ENCODE measurements around the gene POU6F2.

Gene POU6F2

DNA sequence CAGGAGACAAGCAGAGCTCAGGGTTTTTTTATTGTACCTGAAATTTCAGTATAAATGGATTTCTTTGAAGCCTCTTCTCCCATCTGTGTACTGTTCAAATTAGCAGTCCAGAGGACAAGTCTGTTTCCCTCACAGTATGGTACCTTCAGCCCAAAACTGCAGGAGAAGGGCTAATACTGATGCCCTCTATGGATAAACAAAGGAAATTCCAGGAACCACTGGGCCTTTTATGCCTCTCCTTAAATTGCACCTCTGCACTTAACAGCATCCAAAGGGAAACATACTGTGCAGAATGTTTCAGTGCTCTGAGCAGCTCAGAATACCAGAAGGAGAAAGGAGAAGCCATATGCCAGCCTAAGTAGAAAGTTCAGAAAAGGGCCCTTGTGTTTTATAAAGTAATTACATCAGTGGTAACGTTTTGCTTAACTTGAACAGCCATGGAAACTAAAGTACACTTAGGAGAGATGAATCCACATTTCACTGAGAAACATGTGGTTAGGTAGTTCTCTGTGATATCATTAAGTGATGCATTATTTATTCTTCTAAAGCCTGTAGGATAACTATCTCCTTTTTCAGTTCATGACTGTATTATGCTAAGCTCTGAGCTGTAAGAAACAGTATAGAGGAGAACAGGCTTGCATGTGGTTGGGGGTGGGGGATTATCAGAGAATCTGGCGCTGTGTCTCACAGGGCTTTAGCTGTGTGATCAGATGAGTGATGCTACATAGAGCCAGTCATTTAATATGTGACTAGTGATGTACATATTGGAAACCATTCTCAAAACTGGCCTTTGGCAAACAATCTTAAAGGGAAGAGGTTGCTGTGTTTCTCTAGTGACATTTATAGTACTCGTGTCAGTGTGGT is 111.3 kb downstream of the POU6F2 start:
- no peaks in the 10 kb centered on the region for H3K4me1 Mint-ChIP-seq (ENCODE audit: low read depth in 2 of 2)
- H3K4me3 Mint-ChIP-seq = no peak overlapping the region
- DNase-seq = no peak
- no peak overlapping the region for H3K27ac Mint-ChIP-seq
- H3K36me3 Mint-ChIP-seq (ENCODE audit: insufficient read depth) = peaks cover 3% of the 10 kb centered on the region
- H3K9me3 Mint-ChIP-seq = no peaks in the 10 kb centered on the region
- no peak for ATAC-seq (replicated peaks)
- peaks cover 18% of the 10 kb centered on the region in 2 donors for H3K27me3 Mint-ChIP-seq

GRCh38 chr7:39091145-39091544 is 113.4 kb downstream of the POU6F2 start:
- Mint-ChIP-seq H3K36me3 (ENCODE audit: insufficient read depth) (no peaks in the 10 kb centered on the region), H3K27me3 (peaks cover under 1 to 3% of the 10 kb centered on the region in 2 donors), H3K27ac (no peak overlapping the region), H3K4me3 (no peak overlapping the region), H3K4me1 (ENCODE audit: low read depth in 2 of 2) (no peaks in the 10 kb centered on the region), H3K9me3 (no peaks in the 10 kb centered on the region)
- DNase-seq = no peak
- ATAC-seq (replicated peaks) = no peak

DNA sequence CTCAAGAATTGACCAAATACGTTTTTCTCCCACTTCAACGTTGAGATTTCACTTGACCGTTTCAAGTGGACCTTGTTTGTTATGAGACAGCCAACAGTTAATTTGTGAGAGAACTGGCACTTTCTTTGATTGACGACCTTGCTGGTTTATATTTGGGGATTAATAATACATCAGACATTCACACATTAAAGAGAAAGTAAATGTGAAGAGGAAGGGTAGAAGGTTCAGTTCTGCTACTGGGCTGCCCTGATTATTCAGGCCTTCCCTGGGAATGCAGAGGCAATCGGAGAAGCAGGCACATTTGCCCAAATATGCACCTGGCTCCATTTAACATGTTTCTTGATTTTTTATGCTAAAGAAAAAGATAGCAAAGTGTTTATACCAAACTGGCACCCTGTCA is 114.1 kb downstream of the POU6F2 start:
- H3K4me3 Mint-ChIP-seq = no peak overlapping the region
- H3K36me3 Mint-ChIP-seq (ENCODE audit: insufficient read depth) = no peaks in the 10 kb centered on the region

GRCh38 chr7:39094731-39095130 is 117.0 kb downstream of the POU6F2 start:
- Mint-ChIP-seq H3K27me3 (no peaks in the 10 kb centered on the region), H3K36me3 (ENCODE audit: insufficient read depth) (no peaks in the 10 kb centered on the region), H3K9me3 (no peaks in the 10 kb centered on the region), H3K4me3 (no peak overlapping the region), H3K4me1 (ENCODE audit: low read depth in 2 of 2) (no peaks in the 10 kb centered on the region), H3K27ac (no peak overlapping the region)
- ATAC-seq (replicated peaks) (no peak), DNase-seq (no peak)

More for the DNA sequence above, 114.1 kb downstream of the POU6F2 start:
- no peak for ATAC-seq (replicated peaks)
- Mint-ChIP-seq H3K9me3 (no peaks in the 10 kb centered on the region), H3K27ac (no peak overlapping the region), H3K4me1 (ENCODE audit: low read depth in 2 of 2) (no peaks in the 10 kb centered on the region), H3K27me3 (no peaks in the 10 kb centered on the region)
- DNase-seq = no peak

DNA sequence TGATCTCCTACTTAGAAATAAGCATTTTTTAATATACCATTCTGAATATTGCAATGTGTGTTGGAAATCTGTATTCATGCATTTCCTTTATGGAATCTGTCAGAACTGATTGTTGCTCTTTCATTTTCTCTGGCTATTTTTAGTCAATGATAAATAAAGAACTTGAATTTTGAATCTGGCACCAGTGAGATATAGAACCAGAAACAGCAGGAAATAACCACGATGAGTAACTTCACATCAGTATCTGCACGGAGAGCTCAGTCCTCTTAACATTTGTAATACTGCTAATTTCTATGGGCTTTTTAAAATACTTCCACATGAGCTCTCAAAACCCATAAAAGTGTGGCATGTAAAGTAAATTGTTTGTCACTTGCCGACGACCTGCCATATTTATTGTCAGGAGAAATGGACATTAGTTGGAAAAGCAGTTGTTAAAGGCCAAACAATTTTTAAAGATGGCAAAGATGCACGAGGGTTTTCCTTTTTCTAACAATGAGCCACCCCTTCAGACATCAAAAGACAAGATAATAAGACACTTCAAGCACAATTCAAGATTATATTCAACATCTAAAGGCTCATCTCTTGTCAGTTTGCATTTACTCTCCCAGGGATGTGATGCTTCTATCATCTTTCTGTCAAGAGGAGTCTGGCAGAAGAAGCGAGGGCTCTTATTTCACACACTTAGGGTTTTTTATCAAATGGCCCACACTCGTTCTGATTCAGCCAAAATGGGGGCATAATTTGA is 118.3 kb downstream of the POU6F2 start:
- H3K4me1 Mint-ChIP-seq (ENCODE audit: low read depth in 2 of 2) = no peaks in the 10 kb centered on the region
- H3K9me3 Mint-ChIP-seq = no peaks in the 10 kb centered on the region
- H3K36me3 Mint-ChIP-seq (ENCODE audit: insufficient read depth) = no peaks in the 10 kb centered on the region
- H3K27ac Mint-ChIP-seq = no peak overlapping the region
- no peak for ATAC-seq (replicated peaks)
- no peaks in the 10 kb centered on the region for H3K27me3 Mint-ChIP-seq
- no peak for DNase-seq
- no peak overlapping the region for H3K4me3 Mint-ChIP-seq

DNA sequence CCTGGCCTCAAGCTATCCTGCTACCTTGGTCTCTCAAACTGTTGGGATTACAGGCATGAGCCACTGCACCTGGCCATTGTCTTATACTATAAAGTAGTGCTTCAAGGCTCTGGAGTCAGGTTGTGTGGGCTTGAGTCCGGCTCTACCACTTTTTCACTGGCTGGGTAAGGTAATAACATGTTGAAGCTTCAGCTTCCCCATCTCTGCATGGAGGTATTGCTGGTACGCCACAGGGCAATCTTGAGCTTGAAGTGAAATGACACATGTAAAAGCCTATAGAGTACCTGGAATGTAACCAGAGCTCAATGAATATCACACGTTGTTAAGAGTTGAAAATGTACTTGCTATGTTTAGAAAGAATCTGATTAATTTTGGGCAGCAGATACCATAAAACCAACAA is 120.8 kb downstream of the POU6F2 start:
- Mint-ChIP-seq H3K27me3 (peaks cover 0 to 6% of the 10 kb centered on the region in 2 donors), H3K4me1 (ENCODE audit: low read depth in 2 of 2) (no peaks in the 10 kb centered on the region), H3K27ac (no peak overlapping the region), H3K36me3 (ENCODE audit: insufficient read depth) (no peaks in the 10 kb centered on the region), H3K4me3 (no peak overlapping the region), H3K9me3 (no peaks in the 10 kb centered on the region)
- no peak for ATAC-seq (replicated peaks)
- DNase-seq = no peak

GRCh38 chr7:39099146-39099545 is 121.4 kb downstream of the POU6F2 start:
- no peaks in the 10 kb centered on the region for H3K36me3 Mint-ChIP-seq (ENCODE audit: insufficient read depth)
- no peaks in the 10 kb centered on the region for H3K9me3 Mint-ChIP-seq
- no peak overlapping the region for H3K4me3 Mint-ChIP-seq
- peaks cover 0 to 8% of the 10 kb centered on the region in 2 donors for H3K27me3 Mint-ChIP-seq
- DNase-seq (no peak), ATAC-seq (replicated peaks) (no peak)
- no peaks in the 10 kb centered on the region for H3K4me1 Mint-ChIP-seq (ENCODE audit: low read depth in 2 of 2)
- H3K27ac Mint-ChIP-seq = no peak overlapping the region

GRCh38 chr7:39100270-39100669 is 122.6 kb downstream of the POU6F2 start:
- Mint-ChIP-seq H3K4me1 (ENCODE audit: low read depth in 2 of 2) (no peaks in the 10 kb centered on the region), H3K27me3 (peaks cover 0 to 12% of the 10 kb centered on the region in 2 donors), H3K36me3 (ENCODE audit: insufficient read depth) (no peaks in the 10 kb centered on the region), H3K9me3 (peaks cover 0 to 2% of the 10 kb centered on the region in 2 donors), H3K27ac (no peak overlapping the region), H3K4me3 (no peak overlapping the region)
- no peak for DNase-seq
- no peak for ATAC-seq (replicated peaks)

DNA sequence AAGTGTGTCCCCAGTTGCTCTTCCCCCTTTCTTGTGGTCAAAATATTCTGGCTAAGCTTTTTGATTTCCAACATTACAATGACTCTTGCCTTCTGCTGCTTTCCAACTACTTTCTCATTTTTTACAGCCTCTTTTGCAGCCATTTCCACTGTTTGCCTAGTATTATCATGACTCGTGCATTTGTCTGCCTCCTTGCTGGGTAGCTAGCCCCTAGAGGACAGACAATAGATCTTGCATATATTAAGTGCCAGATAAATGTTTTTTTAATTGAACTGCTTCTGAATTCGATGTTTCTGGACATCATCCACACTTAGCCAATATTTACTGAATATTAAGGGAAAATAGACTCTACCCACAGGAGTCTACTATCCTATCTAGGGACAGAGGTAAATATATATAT is 124.5 kb downstream of the POU6F2 start:
- peaks cover 0 to 12% of the 10 kb centered on the region in 2 donors for H3K27me3 Mint-ChIP-seq
- H3K27ac Mint-ChIP-seq = no peak overlapping the region
- DNase-seq (no peak), ATAC-seq (replicated peaks) (no peak)
- H3K4me1 Mint-ChIP-seq (ENCODE audit: low read depth in 2 of 2) = no peaks in the 10 kb centered on the region
- peaks cover 0 to 2% of the 10 kb centered on the region in 2 donors for H3K9me3 Mint-ChIP-seq
- no peaks in the 10 kb centered on the region for H3K36me3 Mint-ChIP-seq (ENCODE audit: insufficient read depth)
- no peak overlapping the region for H3K4me3 Mint-ChIP-seq

DNA sequence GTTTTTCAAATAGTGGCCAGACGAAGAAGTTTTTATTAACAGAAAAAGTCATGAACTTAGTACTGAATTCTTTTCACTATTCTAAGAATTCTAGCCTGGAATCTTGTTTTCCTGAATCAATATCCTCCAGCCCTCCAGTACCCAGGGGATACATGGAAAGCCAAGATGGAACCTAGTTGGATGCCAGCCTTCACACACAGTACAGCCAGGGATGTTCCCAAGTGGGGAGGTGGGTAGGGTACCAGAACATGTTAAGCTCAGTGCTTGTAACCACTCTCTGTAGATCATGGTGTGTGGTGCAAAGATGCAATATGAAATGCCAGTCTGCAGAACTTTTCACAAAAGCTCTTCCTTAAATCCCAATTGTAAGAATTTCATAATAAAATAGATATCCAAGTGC is 128.0 kb downstream of the POU6F2 start:
- H3K27ac Mint-ChIP-seq = no peak overlapping the region
- ATAC-seq (replicated peaks) = no peak
- H3K9me3 Mint-ChIP-seq = peaks cover 0 to 2% of the 10 kb centered on the region in 2 donors
- H3K4me3 Mint-ChIP-seq = no peak overlapping the region
- H3K27me3 Mint-ChIP-seq = peaks cover 10 to 12% of the 10 kb centered on the region in 2 donors
- no peaks in the 10 kb centered on the region for H3K4me1 Mint-ChIP-seq (ENCODE audit: low read depth in 2 of 2)
- DNase-seq = no peak
- no peaks in the 10 kb centered on the region for H3K36me3 Mint-ChIP-seq (ENCODE audit: insufficient read depth)

DNA sequence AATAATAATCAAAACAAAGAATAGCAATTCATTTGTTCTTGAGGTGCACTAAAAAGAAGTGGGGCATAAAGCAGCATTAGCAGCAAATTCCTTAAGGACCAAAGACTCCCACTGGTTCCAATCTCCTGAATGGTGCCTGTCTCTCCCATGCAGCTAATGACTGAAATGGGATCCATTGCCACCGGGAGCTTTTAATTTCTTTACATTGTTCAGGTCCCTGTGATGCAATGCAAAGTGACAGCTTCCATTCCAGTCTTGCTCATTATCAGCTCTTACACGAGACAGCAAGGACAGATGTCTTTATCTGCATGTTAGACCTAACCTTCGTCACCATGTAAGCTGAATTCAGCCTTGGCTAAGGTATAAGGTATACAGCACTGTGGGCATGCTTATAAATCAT is 148.1 kb downstream of the POU6F2 start:
- Mint-ChIP-seq H3K9me3 (no peaks in the 10 kb centered on the region), H3K4me3 (no peak overlapping the region), H3K27ac (no peak overlapping the region), H3K27me3 (peaks cover 2 to 13% of the 10 kb centered on the region in 2 donors), H3K4me1 (ENCODE audit: low read depth in 2 of 2) (no peaks in the 10 kb centered on the region), H3K36me3 (ENCODE audit: insufficient read depth) (no peaks in the 10 kb centered on the region)
- DNase-seq (no peak), ATAC-seq (replicated peaks) (no peak)

- Mint-ChIP-seq H3K27ac (no peak overlapping the region), H3K9me3 (no peaks in the 10 kb centered on the region), H3K36me3 (ENCODE audit: insufficient read depth) (no peaks in the 10 kb centered on the region), H3K27me3 (peaks cover 9 to 19% of the 10 kb centered on the region in 2 donors), H3K4me3 (no peak overlapping the region), H3K4me1 (ENCODE audit: low read depth in 2 of 2) (peaks cover 0 to 3% of the 10 kb centered on the region in 2 donors)
- no peak for DNase-seq
- no peak for ATAC-seq (replicated peaks)
Observed at GRCh38 chr7:39127058-39127457, 149.3 kb downstream of the POU6F2 start.

DNA sequence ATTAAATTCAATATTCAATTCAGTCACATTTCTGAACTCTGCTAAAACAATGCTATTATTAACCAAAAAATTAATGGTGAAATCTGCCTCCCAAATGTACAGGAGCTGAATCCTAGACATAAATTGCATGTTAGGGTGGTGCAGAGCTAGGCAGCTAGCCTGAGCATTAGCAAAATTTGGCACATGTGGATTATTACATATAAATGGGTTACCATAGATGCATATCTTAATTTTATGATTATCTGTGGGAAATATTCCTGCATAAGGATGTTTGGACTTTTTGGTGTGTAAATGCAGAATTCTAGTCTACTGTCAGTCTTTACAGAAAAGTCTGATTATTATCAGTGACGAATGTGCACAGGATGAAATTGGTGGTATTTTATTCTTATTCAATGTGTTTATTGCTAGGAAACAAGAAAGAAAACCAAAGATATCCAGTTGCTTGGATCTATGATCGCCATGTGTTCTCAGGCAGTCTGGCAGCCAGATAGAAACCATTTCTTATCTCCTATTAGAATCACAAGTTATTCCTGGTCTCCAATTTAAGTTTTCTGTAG is 150.7 kb downstream of the POU6F2 start:
- Mint-ChIP-seq H3K4me1 (ENCODE audit: low read depth in 2 of 2) (peaks cover 0 to 3% of the 10 kb centered on the region in 2 donors), H3K9me3 (no peaks in the 10 kb centered on the region)
- no peak for ATAC-seq (replicated peaks)

More for the DNA sequence above, 150.7 kb downstream of the POU6F2 start:
- DNase-seq = no peak
- Mint-ChIP-seq H3K27ac (no peak overlapping the region), H3K4me3 (no peak overlapping the region), H3K27me3 (peaks cover 20 to 31% of the 10 kb centered on the region in 2 donors), H3K36me3 (ENCODE audit: insufficient read depth) (no peaks in the 10 kb centered on the region)
